ENCODE results near the gene LDLRAD1.
"Not testable (repeated sequence)": the region's sequence is repeated elsewhere in the genome, so short reads cannot be mapped to it uniquely, and the experiment has no call there.

- TF ChIP-seq CTCF (IDR thresholded peaks at IDR 0.05; ENCODE audit: poor library complexity, severe bottlenecking); EZH2 (IDR thresholded peaks at IDR 0.05; ENCODE audit: borderline replicate concordance, insufficient read depth, low read length, poor library complexity, severe bottlenecking); RAD21 (conservative IDR thresholded peaks at IDR 0.05); EP300 (conservative IDR thresholded peaks at IDR 0.05; ENCODE audit: poor library complexity, severe bottlenecking): not testable (repeated sequence)
Measured at GRCh38 chr1:54024811-54025210, 6.8 kb upstream of the LDLRAD1 start.

Measured in neural cell (in vitro differentiated cells).